Kidney (tissue), 14 donors: ENCODE data around the gene UBR3. TPM values are rescaled to one million over a fixed set of nuclear protein-coding genes. Genes with fewer than 3 reads are reported as not detected.
"Not testable (repeated sequence)": the region's sequence is repeated elsewhere in the genome, so short reads cannot be mapped to it uniquely, and the experiment has no call there.

Source experiments
- DNase-seq, 5 donors: peaks; one replicate each; pipeline ENCODE4 v3.0.0-alpha.2; 2013 to 2020
- FAIRE-seq: peaks from 2 replicates; lab custom pipeline; 2012; peaks lifted over from hg19 to GRCh38; lab: Jason Lieb, UNC
- H3K27ac ChIP-seq, 2 donors: one replicate each; pipeline ENCODE4 v1.7.0; 2013; ENCODE audit warnings: low read depth in 2 of 2, low read length in 2 of 2, inconsistent platforms in 1 of 2
- H3K27me3 ChIP-seq: one replicate; pipeline ENCODE4 v1.7.1; 2013; ENCODE audit warnings: low read length, inconsistent platforms; ENCODE audit not compliant: control insufficient read depth, insufficient read depth
- H3K36me3 ChIP-seq, 3 donors: one replicate each; pipeline versions ENCODE4 v1.7.0 to v1.7.1; 2013; ENCODE audit warnings: low read length in 3 of 3, control low read depth in 1 of 3, inconsistent platforms in 1 of 3; ENCODE audit not compliant: insufficient read depth in 3 of 3, control insufficient read depth in 2 of 3
- H3K4me1 ChIP-seq, 3 donors: one replicate each; pipeline versions ENCODE4 v1.7.0 to v1.7.1; 2013; ENCODE audit warnings: low read length in 3 of 3, inconsistent platforms in 1 of 3, low read depth in 1 of 3; ENCODE audit not compliant: control insufficient read depth in 2 of 3, insufficient read depth in 2 of 3
- H3K4me3 ChIP-seq, 3 donors: one replicate each; pipeline versions ENCODE4 v1.7.0 to v1.8.1; 2013; ENCODE audit warnings: low read length in 3 of 3, control low read depth in 1 of 3, inconsistent platforms in 1 of 3
- H3K9ac ChIP-seq, 3 donors: one replicate each; pipeline versions ENCODE4 v1.7.0 to v1.7.1; 2013; ENCODE audit warnings: low read length in 3 of 3, control low read depth in 1 of 3, inconsistent platforms in 1 of 3
- H3K9me3 ChIP-seq, 3 donors: one replicate each; pipeline versions ENCODE4 v1.7.0 to v1.7.1; 2013; ENCODE audit warnings: low read length in 3 of 3, control low read depth in 1 of 3, inconsistent platforms in 1 of 3; ENCODE audit not compliant: control insufficient read depth in 2 of 3, insufficient read depth in 1 of 3
- CTCF ChIP-seq: IDR thresholded peaks from 3 replicates; pipeline ENCODE4 v1.5.1; 2012; ENCODE audit warnings: mild to moderate bottlenecking, moderate library complexity, borderline replicate concordance; ENCODE audit not compliant: insufficient read depth; ENCODE audit errors: extremely low read depth
- intact Hi-C: fragments of 100-400 bp; cut with DNase I; formaldehyde crosslinking; loops from one replicate; pipeline ENCODE4 v1.11.1; 2022
- polyA plus RNA-seq: library from polyadenylated mRNA; stranded (reverse); fragments of 350-450 nt; fragmentation: Illumina TruSeq; extraction: RNeasy Lipid Tissue Mini Kit (QIAGEN cat#74804); gene quantifications from one replicate; pipeline ENCODE4 v1.2.3, GENCODE V29; 2014; ENCODE audit warnings: low read depth, low replicate concordance; ENCODE audit not compliant: insufficient read depth
- total RNA-seq: library from RNA; stranded (reverse); fragmentation: NEBNext Ultra II Directional; extraction: Animal tissue kit (Norgen Biotek cat#: 25700); gene quantifications from one replicate; pipeline ENCODE4 v1.2.1, GENCODE V29; 2021
- donor health status: control.
- donor health status: control.
- donor health status: control.
- donor health status: control.
- donor health status: control.
- donor health status: DM: yes; HTN: yes; CAD: no.
- donor health status: Normal renal cell carcinoma (clear cell type).

UBR3 gene
- total and polyA plus RNA-seq, 2 donors from 2014 or later, result 10.2 to 41.0 TPM

- Histone ChIP-seq H3K4me3 (no peak overlapping the region), H3K4me1 (no peaks in the 10 kb centered on the region), H3K27me3 (no peaks in the 10 kb centered on the region), H3K9ac (no peak overlapping the region), H3K9me3 (no peaks in the 10 kb centered on the region), H3K36me3 (peaks cover 0 to 28% (median 4%) of the 10 kb centered on the region in 3 donors), H3K27ac (no peak overlapping the region)
- no peak for DNase-seq
- peak; percentile 53 for FAIRE-seq
- no peak for TF ChIP-seq CTCF
- intact Hi-C loops, result no loop called here
Measured at GRCh38 chr2:169946092-169946491, 118.8 kb downstream of the UBR3 start.

DNA sequence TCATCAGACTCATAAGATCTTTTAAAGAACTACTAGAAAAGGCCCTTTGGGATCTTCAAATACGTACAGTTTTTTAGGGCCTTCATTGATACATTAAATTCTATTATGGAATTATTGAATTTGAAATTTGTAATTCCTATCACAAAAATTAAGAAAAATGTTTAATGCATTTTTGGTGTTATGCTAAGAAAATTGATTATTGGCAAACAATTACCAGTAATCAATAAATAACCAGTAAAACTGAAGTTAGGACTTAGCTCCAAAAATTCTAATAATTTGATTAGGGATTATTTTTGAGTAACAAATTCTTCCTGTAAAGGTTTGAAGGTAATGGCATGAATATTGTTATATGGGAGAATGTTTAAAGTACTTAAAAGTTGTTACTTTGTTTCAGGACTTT is 119.3 kb downstream of the UBR3 start:
- no peak for TF ChIP-seq CTCF
- no peaks in the 10 kb centered on the region for H3K27me3 ChIP-seq
- H3K4me3 ChIP-seq, result no peak overlapping the region
- H3K4me1 ChIP-seq, result no peaks in the 10 kb centered on the region
- DNase-seq (no peak), FAIRE-seq (peak; percentile 37)
- peaks cover 0 to 28% (median 4%) of the 10 kb centered on the region in 3 donors for H3K36me3 ChIP-seq
- H3K9ac ChIP-seq, result no peak overlapping the region
- H3K27ac ChIP-seq, result no peak overlapping the region
- H3K9me3 ChIP-seq, result no peaks in the 10 kb centered on the region
- intact Hi-C loops, result no loop called here

DNA sequence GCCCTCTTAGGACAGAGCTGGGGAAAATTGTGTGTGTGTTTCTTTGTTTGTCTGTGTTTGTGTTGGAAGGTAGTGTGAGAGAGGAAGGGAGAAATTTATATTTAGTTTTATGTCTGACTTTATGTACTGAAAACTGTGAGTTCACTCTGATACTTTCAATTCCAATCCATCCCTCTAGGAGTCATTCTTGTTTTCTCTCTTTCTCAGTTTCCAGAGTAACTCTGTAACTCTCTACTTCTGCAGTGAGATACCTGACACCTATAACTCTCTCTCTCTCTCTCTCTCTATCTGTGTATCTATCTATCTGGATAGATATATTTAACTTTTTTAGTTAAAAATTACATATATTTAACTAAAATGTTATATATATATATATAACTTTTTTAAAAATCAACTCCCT is 128.7 kb downstream of the UBR3 start:
- Histone ChIP-seq H3K27me3 (no peaks in the 10 kb centered on the region), H3K27ac (no peak overlapping the region), H3K4me1 (no peaks in the 10 kb centered on the region), H3K4me3 (no peak overlapping the region), H3K36me3 (peaks cover 0 to 12% (median 6%) of the 10 kb centered on the region in 3 donors), H3K9me3 (no peaks in the 10 kb centered on the region), H3K9ac (no peak overlapping the region)
- DNase-seq (no peak), FAIRE-seq (no peak)
- intact Hi-C loops, result no loop called here
- TF ChIP-seq CTCF, result no peak

- H3K27me3 ChIP-seq, H3K4me3 ChIP-seq, H3K9ac ChIP-seq, intact Hi-C loops, FAIRE-seq, H3K27ac ChIP-seq, H3K9me3 ChIP-seq, H3K4me1 ChIP-seq, DNase-seq: not testable (repeated sequence)
- peaks cover 0 to 12% (median 8%) of the 10 kb centered on the region in 3 donors for H3K36me3 ChIP-seq
Measured at GRCh38 chr2:169957219-169957618, 130.0 kb downstream of the UBR3 start.
